Loucy (cell line): ENCODE results near the gene KPNA1.

ENCODE experiments used
- H2AFZ ChIP-seq: fragments of 200-600 bp; sonication (generic); 2 replicates; pipeline ENCODE4 v1.6.0; 2016; ENCODE audit warnings: antibody characterized with exemption, mild to moderate bottlenecking, low read length, moderate library complexity
- H3F3A ChIP-seq: fragments of 200-600 bp; 2 replicates; pipeline ENCODE4 v1.6.0; 2016; ENCODE audit warnings: antibody characterized with exemption, low read depth, mild to moderate bottlenecking
- H3K27me3 ChIP-seq: fragments of 200-600 bp; sonication (generic); 2 replicates; pipeline ENCODE4 v1.6.1; 2014; ENCODE audit warnings: low read length, mild to moderate bottlenecking; ENCODE audit not compliant: insufficient read depth, poor library complexity, severe bottlenecking
- H3K36me3 ChIP-seq: fragments of 200-600 bp; sonication (generic); 2 replicates; pipeline ENCODE4 v1.6.1; 2016; ENCODE audit warnings: low read length; ENCODE audit not compliant: insufficient read depth
- H3K4me1 ChIP-seq: fragments of 200-600 bp; sonication (generic); 2 replicates; pipeline ENCODE4 v1.5.1; 2014; ENCODE audit warnings: low read length, mild to moderate bottlenecking; ENCODE audit not compliant: insufficient read depth, poor library complexity, severe bottlenecking
- H3K4me2 ChIP-seq: fragments of 200-600 bp; sonication (generic); 2 replicates; pipeline ENCODE4 v1.6.0; 2014; ENCODE audit warnings: antibody characterized with exemption, low read length, low read depth, mild to moderate bottlenecking; ENCODE audit not compliant: poor library complexity, severe bottlenecking
- H3K4me3 ChIP-seq: fragments of 200-600 bp; sonication (generic); 2 replicates; pipeline ENCODE4 v1.5.1; 2014; ENCODE audit warnings: low read length, mild to moderate bottlenecking, mixed read lengths; ENCODE audit not compliant: poor library complexity, severe bottlenecking
- H3K79me2 ChIP-seq: fragments of 200-600 bp; sonication (generic); 2 replicates; pipeline ENCODE4 v1.6.1; 2014; ENCODE audit warnings: low read length; ENCODE audit not compliant: insufficient read depth
- H3K9ac ChIP-seq: fragments of 200-600 bp; sonication (generic); 2 replicates; pipeline ENCODE4 v1.6.0; 2014; ENCODE audit warnings: mild to moderate bottlenecking, low read depth, low read length, moderate library complexity; ENCODE audit not compliant: poor library complexity, severe bottlenecking
- H3K9me2 ChIP-seq: fragments of 200-600 bp; sonication (generic); replicated peaks from 2 replicates; pipeline ENCODE4 v1.6.1; 2016; ENCODE audit warnings: low read depth, low read length, mixed read lengths
- H3K9me3 ChIP-seq: fragments of 200-600 bp; sonication (generic); 2 replicates; pipeline ENCODE4 v1.6.1; 2014; ENCODE audit warnings: mild to moderate bottlenecking, antibody characterized with exemption, low read length, low read depth; ENCODE audit not compliant: insufficient read depth
- H4K20me1 ChIP-seq: fragments of 200-600 bp; sonication (generic); 2 replicates; pipeline ENCODE4 v1.6.0; 2014; ENCODE audit warnings: antibody characterized with exemption, low read length, mild to moderate bottlenecking; ENCODE audit not compliant: insufficient read depth, poor library complexity, severe bottlenecking
- EZH2phosphoT487 ChIP-seq: fragments of 200-600 bp; IDR thresholded peaks from 2 replicates; pipeline ENCODE4 v1.6.1; 2018; ENCODE audit warnings: antibody characterized with exemption, mild to moderate bottlenecking, moderate library complexity, borderline replicate concordance
- TF ChIP-seq, protein P1 (sequence below): fragments of 200-600 bp; sonication (generic); conservative IDR thresholded peaks from 2 replicates; pipeline ENCODE4 v1.5.1; 2014; ENCODE audit warnings: mild to moderate bottlenecking, antibody characterized with exemption, low read length

Gene KPNA1

DNA sequence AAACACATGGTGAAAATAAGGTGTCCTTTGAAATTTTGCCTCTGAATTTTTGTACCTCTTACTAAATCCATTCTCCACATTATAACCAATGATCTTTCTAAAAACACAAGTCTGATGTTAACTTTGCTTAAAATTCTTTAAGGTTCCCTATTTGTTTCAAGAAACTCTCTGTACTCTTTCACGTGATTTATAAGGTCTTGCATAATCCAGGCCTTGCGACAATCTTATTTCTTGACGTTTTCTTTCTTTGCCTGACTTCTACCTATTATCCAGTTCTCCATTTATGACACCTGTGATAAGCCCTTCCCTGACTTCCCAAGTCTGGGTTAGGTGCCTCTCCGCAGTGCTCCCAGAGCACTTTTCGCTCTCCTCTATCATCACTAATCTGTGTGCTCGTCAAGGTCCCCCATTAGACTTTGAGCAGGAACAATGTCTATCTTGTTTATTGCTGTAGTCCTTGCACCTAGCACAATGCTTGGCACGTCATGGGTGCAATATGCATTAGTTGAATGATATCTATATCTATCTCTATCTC lies 24.3 kb upstream of the KPNA1 start:
- Histone ChIP-seq H3F3A (no peaks in the 10 kb centered on the region), H3K9ac (no peak overlapping the region), H3K4me2 (no peak overlapping the region), H3K9me2 (no peaks in the 10 kb centered on the region), H3K36me3 (no peaks in the 10 kb centered on the region), H4K20me1 (no peaks in the 10 kb centered on the region), H3K79me2 (no peaks in the 10 kb centered on the region), H3K4me1 (peaks cover 5% of the 10 kb centered on the region), H3K9me3 (no peaks in the 10 kb centered on the region), H2AFZ (no peak overlapping the region), H3K4me3 (no peak overlapping the region), H3K27me3 (no peaks in the 10 kb centered on the region)
- TF ChIP-seq, protein P1, sequence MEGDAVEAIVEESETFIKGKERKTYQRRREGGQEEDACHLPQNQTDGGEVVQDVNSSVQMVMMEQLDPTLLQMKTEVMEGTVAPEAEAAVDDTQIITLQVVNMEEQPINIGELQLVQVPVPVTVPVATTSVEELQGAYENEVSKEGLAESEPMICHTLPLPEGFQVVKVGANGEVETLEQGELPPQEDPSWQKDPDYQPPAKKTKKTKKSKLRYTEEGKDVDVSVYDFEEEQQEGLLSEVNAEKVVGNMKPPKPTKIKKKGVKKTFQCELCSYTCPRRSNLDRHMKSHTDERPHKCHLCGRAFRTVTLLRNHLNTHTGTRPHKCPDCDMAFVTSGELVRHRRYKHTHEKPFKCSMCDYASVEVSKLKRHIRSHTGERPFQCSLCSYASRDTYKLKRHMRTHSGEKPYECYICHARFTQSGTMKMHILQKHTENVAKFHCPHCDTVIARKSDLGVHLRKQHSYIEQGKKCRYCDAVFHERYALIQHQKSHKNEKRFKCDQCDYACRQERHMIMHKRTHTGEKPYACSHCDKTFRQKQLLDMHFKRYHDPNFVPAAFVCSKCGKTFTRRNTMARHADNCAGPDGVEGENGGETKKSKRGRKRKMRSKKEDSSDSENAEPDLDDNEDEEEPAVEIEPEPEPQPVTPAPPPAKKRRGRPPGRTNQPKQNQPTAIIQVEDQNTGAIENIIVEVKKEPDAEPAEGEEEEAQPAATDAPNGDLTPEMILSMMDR: no peak
- TF ChIP-seq EZH2phosphoT487: no peak

DNA sequence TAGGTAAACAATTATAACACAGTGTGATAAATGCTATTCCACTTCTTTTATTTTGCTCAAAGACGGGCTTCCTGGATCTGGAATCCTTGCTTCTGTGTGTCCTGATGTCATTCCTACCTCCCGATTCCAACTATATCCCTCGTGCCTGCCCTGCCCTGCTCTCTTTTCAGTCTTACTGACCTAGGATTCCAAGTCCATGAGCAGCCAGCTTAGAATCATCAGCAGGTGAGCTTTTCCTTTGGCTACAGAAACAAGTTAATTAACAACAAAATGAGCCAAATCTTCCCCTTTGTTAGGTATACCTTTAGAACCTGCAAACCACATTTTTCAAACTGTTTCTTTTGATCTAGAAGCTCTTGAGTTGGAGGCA lies 21.9 kb upstream of the KPNA1 start:
- Histone ChIP-seq H3K36me3 (no peaks in the 10 kb centered on the region), H3K4me2 (no peak overlapping the region), H3K79me2 (no peaks in the 10 kb centered on the region), H3K27me3 (no peaks in the 10 kb centered on the region), H3K4me1 (peaks cover 12% of the 10 kb centered on the region), H3K4me3 (no peak overlapping the region), H4K20me1 (peaks cover 2% of the 10 kb centered on the region), H3K9me3 (no peaks in the 10 kb centered on the region), H2AFZ (no peak overlapping the region), H3K9me2 (no peaks in the 10 kb centered on the region), H3F3A (0 out of 2 replicates have a peak, but pooled peaks cover 2% of the 10 kb centered on the region), H3K9ac (no peak overlapping the region)
- TF ChIP-seq EZH2phosphoT487: no peak
- TF ChIP-seq, protein P1: no peak

DNA sequence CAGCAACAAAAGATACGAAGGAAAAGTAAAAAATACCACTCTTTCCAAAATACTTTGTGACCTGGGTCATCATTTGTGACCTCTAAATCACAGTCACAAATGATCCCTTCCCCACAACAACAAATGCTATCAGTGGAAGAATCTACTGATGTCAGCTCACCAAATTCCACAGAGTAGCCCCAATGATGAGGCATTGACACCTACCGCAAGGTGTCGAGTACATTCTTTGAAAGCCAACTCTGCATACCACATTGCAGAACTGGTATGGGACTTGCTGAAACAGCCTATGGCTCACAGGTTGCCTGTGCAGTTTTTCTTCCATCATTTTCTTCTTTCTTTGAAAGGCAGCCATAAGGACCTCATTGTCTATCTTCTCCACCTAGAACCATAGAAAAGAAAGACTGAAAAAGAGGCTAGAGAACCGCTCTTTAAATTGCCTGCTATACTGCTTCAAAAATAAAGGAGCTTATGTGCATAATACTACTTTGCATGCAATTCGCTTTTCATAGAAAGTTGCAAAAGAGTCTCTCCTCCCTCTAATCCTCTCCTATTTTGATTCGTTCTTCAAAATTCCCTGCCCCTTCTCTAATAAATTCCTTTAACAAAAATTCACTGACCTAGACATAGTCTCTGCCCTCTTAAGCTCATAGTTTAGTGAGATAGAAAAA lies 21.4 kb upstream of the KPNA1 start:
- Histone ChIP-seq H3K27me3 (no peaks in the 10 kb centered on the region), H2AFZ (no peak overlapping the region), H3K79me2 (no peaks in the 10 kb centered on the region), H3K9me2 (no peaks in the 10 kb centered on the region), H3K4me2 (no peak overlapping the region), H3F3A (0 out of 2 replicates have a peak, but pooled peaks cover 2% of the 10 kb centered on the region), H3K9ac (no peak overlapping the region), H3K36me3 (no peaks in the 10 kb centered on the region), H4K20me1 (peaks cover 2% of the 10 kb centered on the region), H3K4me3 (no peak overlapping the region), H3K4me1 (peaks cover 12% of the 10 kb centered on the region), H3K9me3 (no peaks in the 10 kb centered on the region)
- TF ChIP-seq EZH2phosphoT487: no peak
- TF ChIP-seq, protein P1: no peak
